HG03457 (cell line): ENCODE results near the gene CYS1.
A peak's percentile ranks its signal among the peaks of the same experiment; 100 is the strongest.
"Not testable (repeated sequence)": the region's sequence is repeated elsewhere in the genome, so short reads cannot be mapped to it uniquely, and the experiment has no call there.

Experiments
- ATAC-seq: cut with Tn5 transposase; IDR thresholded peaks from one replicate; pipeline ENCODE4 v1.9.1; 2021; ENCODE audit warnings: moderate number of reproducible peaks; ENCODE audit not compliant: unreplicated experiment

CYS1 gene, protein sequence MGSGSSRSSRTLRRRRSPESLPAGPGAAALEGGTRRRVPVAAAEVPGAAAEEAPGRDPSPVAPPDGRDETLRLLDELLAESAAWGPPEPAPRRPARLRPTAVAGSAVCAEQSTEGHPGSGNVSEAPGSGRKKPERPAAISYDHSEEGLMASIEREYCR

DNA sequence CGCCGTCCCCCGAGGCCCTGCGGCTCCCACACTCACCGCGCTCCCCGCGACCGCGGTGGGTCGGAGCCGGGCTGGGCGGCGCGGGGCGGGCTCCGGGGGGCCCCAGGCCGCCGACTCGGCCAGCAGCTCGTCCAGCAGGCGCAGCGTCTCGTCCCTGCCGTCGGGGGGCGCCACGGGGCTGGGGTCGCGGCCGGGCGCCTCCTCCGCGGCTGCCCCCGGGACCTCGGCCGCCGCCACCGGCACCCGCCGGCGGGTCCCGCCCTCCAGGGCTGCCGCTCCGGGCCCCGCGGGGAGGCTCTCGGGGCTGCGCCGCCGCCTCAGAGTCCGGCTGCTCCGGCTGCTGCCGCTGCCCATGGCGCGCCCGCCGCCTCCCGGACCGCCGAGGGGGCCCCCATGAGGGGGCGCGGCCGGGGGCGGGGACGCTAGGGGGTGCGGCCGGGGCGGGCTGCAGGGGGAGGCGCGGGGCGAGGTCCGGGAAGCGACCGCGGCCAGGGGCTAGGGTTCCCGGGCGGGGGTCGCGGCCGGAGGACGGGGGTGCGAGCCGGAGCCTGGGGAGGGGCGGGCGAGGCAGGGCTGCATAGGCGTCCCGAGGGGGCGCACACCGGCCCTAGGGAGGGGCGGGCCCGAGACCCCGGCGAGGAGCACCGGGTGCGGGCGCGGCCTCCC, at the start of gene CYS1:
Gene CYS1 (minus strand): TSS at position 542 of the 666 bp plus-strand sequence. CDS start 188 bp downstream, at position 354.
- ATAC-seq = no peak

DNA sequence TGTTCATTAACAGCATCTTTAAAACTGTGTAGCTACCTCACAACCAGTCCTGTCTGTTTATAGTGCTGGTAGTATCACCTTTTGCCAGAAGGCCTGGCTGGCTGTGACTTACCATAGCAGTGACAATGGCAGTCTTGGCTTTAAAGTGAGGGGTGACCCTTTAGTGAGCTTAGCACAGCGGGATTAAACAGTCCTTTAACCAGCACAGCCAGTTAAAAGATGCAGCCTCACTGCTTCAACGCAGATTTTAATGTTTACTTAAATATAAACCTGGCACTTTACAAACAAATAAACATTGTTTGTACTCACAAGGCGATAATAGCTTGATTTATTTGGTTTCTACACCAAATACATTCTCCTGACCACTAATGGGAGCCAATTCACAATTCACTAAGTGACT, 49.3 kb upstream of the CYS1 start:
- ATAC-seq = no peak

- ATAC-seq = no peak
Measured at GRCh38 chr2:10128420-10128819, 48.2 kb upstream of the CYS1 start.

GRCh38 chr2:10126632-10127026, 46.4 kb upstream of the CYS1 start:
- ATAC-seq = no peak

DNA sequence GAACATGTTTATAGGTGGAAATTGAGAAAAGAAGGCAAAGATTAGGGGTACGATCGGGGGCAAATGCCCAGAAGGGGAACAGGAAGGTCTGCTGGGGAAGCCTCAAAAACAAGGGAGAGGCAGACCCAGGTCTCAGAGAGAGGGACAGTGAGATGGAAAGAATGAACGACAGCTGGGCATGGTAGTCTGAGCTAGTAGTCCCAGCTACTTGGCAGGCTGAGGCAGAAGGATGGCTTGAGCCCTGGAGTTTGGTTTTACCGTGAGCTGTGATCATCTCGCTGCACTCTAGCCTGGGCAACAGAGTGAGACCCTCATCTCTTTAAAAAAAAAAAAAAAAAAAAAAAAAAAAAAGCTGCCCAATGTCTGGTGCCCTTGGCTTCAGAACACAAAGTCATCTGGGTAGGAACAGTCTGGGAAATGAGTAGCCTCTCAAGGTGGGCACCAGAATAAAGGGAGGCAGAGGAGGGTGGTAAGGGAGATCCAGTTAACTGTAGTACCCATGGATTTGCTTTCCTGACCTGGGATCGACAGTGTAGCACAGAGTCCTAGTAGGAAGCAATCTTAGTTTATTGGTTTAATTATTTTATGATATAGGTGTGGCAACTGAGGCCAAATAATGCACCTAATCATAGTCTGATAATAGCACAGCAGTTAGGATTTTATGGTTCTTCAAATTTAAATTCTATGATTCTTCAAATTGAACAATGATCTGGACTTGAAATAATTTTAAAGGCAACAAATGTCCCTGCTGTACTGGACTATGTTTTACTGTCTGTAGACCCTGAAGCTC, 45.8 kb upstream of the CYS1 start:
- ATAC-seq = no peak

DNA sequence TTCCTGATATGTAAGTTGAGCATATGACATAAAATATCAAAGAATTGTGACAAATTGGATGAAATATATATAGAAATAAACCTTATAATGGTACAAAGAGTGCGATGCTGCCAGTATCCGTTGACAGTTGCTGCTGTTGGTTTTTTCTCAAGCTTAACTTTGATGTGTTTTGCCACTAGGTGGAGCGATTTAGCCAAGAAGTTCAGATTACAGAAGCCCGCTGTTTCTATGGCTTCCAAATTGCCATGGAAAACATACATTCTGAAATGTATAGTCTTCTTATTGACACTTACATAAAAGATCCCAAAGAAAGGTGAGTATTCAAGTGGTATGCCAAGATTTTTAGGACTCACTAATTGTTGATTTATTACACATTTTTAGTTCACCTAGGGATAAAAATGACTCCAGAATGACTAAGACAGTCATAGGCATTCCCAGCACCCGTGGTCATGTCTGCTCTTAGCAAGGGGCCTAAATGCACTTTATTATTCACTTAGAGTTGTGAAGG, 44.4 kb upstream of the CYS1 start:
- ATAC-seq = no peak

DNA sequence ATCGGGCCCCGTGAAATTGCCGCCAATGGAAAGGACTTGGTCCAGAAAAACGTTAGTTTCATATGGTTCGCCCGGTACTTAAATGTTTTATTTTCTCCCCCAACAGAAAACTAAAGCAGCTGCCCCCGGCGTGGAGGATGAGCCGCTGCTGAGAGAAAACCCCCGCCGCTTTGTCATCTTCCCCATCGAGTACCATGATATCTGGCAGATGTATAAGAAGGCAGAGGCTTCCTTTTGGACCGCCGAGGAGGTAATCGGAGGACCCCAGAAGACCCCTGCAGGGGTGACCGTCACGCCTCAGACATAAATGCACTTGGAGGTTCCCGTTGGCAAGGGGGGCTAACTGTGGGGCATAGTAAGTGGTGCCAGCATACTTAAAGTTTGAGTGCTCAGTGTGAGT, 43.1 kb upstream of the CYS1 start:
- no peak for ATAC-seq

DNA sequence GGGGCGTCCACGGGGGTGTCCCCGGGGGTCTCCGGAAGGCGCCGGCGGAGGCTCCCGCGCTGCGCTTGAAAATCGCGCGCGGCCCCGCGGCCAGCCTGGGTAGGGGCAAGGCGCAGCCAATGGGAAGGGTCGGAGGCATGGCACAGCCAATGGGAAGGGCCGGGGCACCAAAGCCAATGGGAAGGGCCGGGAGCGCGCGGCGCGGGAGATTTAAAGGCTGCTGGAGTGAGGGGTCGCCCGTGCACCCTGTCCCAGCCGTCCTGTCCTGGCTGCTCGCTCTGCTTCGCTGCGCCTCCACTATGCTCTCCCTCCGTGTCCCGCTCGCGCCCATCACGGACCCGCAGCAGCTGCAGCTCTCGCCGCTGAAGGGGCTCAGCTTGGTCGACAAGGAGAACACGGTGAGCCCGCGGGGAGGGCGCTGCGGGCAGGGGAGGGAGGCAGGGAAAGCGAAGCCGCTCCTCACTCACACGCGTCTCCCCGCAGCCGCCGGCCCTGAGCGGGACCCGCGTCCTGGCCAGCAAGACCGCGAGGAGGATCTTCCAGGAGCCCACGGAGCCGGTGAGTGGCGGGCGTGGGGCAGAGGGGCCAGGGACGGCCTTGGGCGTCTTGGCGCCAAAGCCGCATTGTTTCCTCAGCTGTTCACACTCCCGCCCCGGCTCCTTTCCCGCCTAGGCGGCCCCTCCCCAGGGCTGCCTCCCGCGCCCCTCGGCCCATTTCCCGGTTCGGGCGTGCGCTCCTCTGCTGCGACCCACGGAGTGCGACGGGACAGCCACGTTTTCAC, 42.5 kb upstream of the CYS1 start, which contains the start of gene RRM2:
Gene RRM2 (plus strand): TSS at position 240 of the 781 bp plus-strand sequence. CDS start 60 bp downstream, at position 300.
- peak; percentile 49 for ATAC-seq

DNA sequence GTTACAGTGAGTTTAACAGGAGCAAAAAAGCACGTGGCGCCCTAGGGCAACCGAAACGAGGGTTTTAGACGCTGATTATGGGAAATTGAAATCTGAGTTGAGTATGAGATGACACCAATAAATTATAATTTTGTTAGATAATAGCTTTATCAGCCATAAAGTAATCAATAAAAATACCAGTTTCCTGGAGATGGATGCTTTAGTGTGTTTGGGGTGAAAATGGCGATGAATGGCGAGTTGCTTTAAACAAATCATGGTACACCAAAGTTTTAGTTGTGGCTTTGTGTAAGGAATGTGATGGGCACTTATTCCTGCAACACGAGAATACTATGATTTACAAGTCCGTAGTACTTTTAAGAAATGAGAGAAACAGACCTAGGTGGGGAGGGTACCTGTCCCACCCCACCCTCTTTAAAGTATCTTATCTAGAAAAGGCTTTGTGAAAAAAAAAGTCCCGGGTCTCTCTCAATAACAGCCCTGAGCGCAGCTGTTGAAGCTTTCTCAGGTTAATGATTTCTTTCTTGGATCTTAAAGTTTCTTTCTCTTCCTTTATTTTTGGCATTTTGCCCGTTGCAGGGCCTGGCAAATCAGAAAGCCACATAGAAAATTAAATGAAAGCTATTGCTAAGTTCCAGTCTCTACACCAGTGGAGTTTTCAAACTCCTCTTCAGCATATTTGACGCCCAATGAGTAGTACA, 40.8 kb upstream of the CYS1 start:
- no peak for ATAC-seq

- ATAC-seq = peak; percentile 36
Measured at GRCh38 chr2:10120158-10120876, 40.1 kb upstream of the CYS1 start.

DNA sequence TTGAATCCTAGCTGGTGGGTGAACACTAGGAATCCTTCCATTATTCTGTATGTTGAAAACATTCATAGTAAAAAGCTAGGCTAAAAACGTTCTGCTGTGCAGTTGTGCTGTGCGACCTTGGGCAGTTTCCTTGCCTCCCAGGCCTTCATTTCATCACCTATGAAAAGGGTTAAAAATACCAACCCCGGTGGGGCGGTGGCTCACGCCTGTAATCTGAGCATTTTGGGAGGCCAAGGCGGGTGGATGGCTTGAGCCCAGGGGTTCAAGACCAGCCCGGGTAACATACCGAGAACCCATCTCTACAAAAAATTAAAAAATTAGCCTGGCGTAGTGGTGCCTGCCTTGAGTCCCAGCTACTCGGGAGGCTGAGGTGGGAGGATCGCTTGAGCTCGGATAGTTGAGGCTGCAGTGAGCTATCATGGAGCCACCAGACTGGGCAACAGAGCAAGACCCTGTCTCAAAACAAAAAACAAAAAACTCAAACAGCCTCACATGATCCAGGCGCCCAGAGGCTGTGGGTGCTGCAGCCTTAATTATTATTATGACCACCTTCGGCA, 39.5 kb upstream of the CYS1 start:
- ATAC-seq = no peak

- no peak for ATAC-seq
Measured at GRCh38 chr2:10119027-10119325, 38.8 kb upstream of the CYS1 start.

DNA sequence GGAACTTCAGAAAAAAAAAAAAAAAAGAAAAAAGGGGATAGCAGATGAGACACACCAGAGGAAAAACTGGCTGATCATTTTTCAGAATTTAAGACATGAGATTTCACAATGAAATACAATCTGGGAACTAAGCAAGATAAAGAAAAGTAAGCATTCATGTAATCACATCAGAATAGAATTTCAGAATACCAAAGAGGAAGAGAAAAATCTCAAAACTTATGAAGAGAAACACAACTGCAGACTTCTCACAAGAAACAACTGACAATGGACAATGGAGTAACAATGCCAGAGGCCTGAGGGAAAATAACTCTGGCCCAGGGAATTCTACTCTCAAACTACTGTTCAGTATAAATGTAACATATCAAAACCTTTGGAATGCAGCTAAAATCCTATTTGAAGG, 29.1 kb upstream of the CYS1 start:
- ATAC-seq = no peak

- not testable (repeated sequence) for ATAC-seq
Measured at GRCh38 chr2:10104906-10105305, 24.7 kb upstream of the CYS1 start.

GRCh38 chr2:10103179-10103578, 23.0 kb upstream of the CYS1 start:
- ATAC-seq = no peak

DNA sequence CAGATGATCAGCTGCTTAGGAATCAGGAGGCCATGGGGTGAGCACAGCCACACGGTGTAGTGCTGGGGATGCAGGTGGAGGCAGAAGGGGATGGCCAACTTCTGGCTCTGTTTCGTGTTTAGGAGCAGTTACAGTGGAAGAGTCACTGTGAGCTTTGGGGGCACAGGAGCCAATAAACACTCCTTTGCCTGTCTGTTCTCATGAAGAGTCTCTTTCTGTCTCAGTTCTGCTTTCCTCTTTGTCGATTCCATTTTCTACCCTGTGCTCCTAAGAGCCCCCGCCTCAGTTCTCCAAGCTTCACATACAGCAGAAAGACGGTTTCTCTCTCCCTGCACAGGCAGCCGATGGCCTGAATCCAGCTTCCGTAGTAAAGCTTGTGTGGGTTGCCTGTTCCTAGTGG, 21.3 kb upstream of the CYS1 start:
- ATAC-seq = no peak

GRCh38 chr2:10097352-10098148, 17.3 kb upstream of the CYS1 start:
- peak; percentile 64 for ATAC-seq

- ATAC-seq = no peak
Measured at GRCh38 chr2:10096641-10097040, 16.4 kb upstream of the CYS1 start.

- no peak for ATAC-seq
Measured at GRCh38 chr2:10095175-10095574, 15.0 kb upstream of the CYS1 start.
